ENCODE results near the gene HOTAIR. TPM values are rescaled to one million over a fixed set of nuclear protein-coding genes. Genes with fewer than 3 reads are reported as not detected.

HOTAIR gene
- total RNA-seq, 1 experiment from 2014 or later, result 7.9 TPM

- Histone ChIP-seq H3K9me2 (ENCODE audit: insufficient read depth) (no peaks in the 10 kb centered on the region), H3K36me3 (ENCODE audit: low read depth) (no peaks in the 10 kb centered on the region), H3K27ac (no peak overlapping the region), H3K9me3 (ENCODE audit: insufficient read depth, low read depth) (no peaks in the 10 kb centered on the region), H3K79me2 (ENCODE audit: low read depth) (no peaks in the 10 kb centered on the region), H3F3A (ENCODE audit: insufficient read depth, low read depth) (no peaks in the 10 kb centered on the region), H3K27me3 (ENCODE audit: insufficient read depth, low read depth) (no peaks in the 10 kb centered on the region), H2AFZ (no peak overlapping the region), H3K4me3 (no peak overlapping the region), H4K20me1 (ENCODE audit: insufficient read depth) (no peaks in the 10 kb centered on the region), H3K4me1 (replicated peaks; ENCODE audit: insufficient read depth) (peaks cover under 1% of the 10 kb centered on the region; the same call in 1 of the 2 replicates), H3K4me2 (no peak overlapping the region)
- BruUV-seq (replicated peaks), result no TSS peak
- intact Hi-C loops (cut with micrococcal nuclease; ENCODE audit: unreplicated experiment), result no loop called here
- DNase-seq, result no peak
- CTCF ChIA-PET, result interaction anchor here (0.6 kb wide), 1 partner anchor 38 kb away, joined by 3 read pairs; no protein-coding TSS in a partner anchor
- TF ChIP-seq CTCF (conservative IDR thresholded peaks at IDR 0.05), result no peak
- TF ChIP-seq EZH2 (IDR thresholded peaks at IDR 0.05; ENCODE audit: low read depth), result no peak
- POLR2A ChIA-PET (ENCODE audit: unreplicated experiment), result no interaction called here
These were observed 15.4 kb downstream of the HOTAIR start for GRCh38 chr12:53959314-53959713.

- Histone ChIP-seq H3K9me2 (ENCODE audit: insufficient read depth) (no peaks in the 10 kb centered on the region), H2AFZ (no peak overlapping the region), H3K4me2 (no peak overlapping the region), H3K79me2 (ENCODE audit: low read depth) (no peaks in the 10 kb centered on the region), H3K27me3 (ENCODE audit: insufficient read depth, low read depth) (no peaks in the 10 kb centered on the region), H3F3A (ENCODE audit: insufficient read depth, low read depth) (peaks cover 7% of the 10 kb centered on the region; the same call in 1 of the 2 replicates), H4K20me1 (ENCODE audit: insufficient read depth) (no peaks in the 10 kb centered on the region), H3K4me3 (no peak overlapping the region), H3K36me3 (ENCODE audit: low read depth) (no peaks in the 10 kb centered on the region), H3K9me3 (ENCODE audit: insufficient read depth, low read depth) (no peaks in the 10 kb centered on the region), H3K27ac (no peak overlapping the region), H3K4me1 (replicated peaks; ENCODE audit: insufficient read depth) (peaks cover 12% of the 10 kb centered on the region)
- BruUV-seq (replicated peaks), result no TSS peak
- intact Hi-C loops (cut with micrococcal nuclease; ENCODE audit: unreplicated experiment), result no loop called here
- DNase-seq, result no peak
- no peak for TF ChIP-seq EZH2 (IDR thresholded peaks at IDR 0.05; ENCODE audit: low read depth)
- no peak for TF ChIP-seq CTCF (conservative IDR thresholded peaks at IDR 0.05)
- ChIA-PET CTCF (no interaction called here), POLR2A (ENCODE audit: unreplicated experiment) (no interaction called here)
These were observed 16.6 kb downstream of the HOTAIR start for GRCh38 chr12:53958128-53958527.

- CTCF ChIA-PET, result no interaction called here
- Histone ChIP-seq H3K9me2 (ENCODE audit: insufficient read depth) (no peaks in the 10 kb centered on the region), H3K4me2 (no peak overlapping the region), H3K27me3 (ENCODE audit: insufficient read depth, low read depth) (no peaks in the 10 kb centered on the region), H2AFZ (no peak overlapping the region), H3K36me3 (ENCODE audit: low read depth) (no peaks in the 10 kb centered on the region), H3K4me3 (no peak overlapping the region), H3K4me1 (replicated peaks; ENCODE audit: insufficient read depth) (peaks cover 15% of the 10 kb centered on the region), H3K79me2 (ENCODE audit: low read depth) (no peaks in the 10 kb centered on the region), H4K20me1 (ENCODE audit: insufficient read depth) (no peaks in the 10 kb centered on the region), H3K27ac (no peak overlapping the region), H3F3A (ENCODE audit: insufficient read depth, low read depth) (peaks cover 14% of the 10 kb centered on the region; the same call in 1 of the 2 replicates), H3K9me3 (ENCODE audit: insufficient read depth, low read depth) (no peaks in the 10 kb centered on the region)
- BruUV-seq (replicated peaks), result no TSS peak
- no peak for DNase-seq
- intact Hi-C loops (cut with micrococcal nuclease; ENCODE audit: unreplicated experiment), result no loop called here
- TF ChIP-seq CTCF (conservative IDR thresholded peaks at IDR 0.05) (no peak), EZH2 (IDR thresholded peaks at IDR 0.05; ENCODE audit: low read depth) (no peak)
- POLR2A ChIA-PET (ENCODE audit: unreplicated experiment), result no interaction called here
These were observed 17.7 kb downstream of the HOTAIR start for GRCh38 chr12:53956914-53957536.

All from PC-9 (cell line).